Activated CD4-positive, alpha-beta T cell treated with anti-CD3 and anti-CD28 coated beads, Interleukin-2, amount 50 U/mL, for 48 hours (primary cell): ENCODE data around the gene PLEKHG1.

Source experiments
- DNase-seq, 2 experiments: peaks; one replicate each; pipeline ENCODE4 v3.0.0-alpha.2; 2020

The PLEKHG1 gene

GRCh38 chr6:150599199-150600009, at the start of gene PLEKHG1:
Gene PLEKHG1, plus strand, starts transcription at chr6:150599885. Its CDS starts 133,797 bp downstream, at chr6:150733682.
- peak; percentile 57 to 62 for DNase-seq

DNA sequence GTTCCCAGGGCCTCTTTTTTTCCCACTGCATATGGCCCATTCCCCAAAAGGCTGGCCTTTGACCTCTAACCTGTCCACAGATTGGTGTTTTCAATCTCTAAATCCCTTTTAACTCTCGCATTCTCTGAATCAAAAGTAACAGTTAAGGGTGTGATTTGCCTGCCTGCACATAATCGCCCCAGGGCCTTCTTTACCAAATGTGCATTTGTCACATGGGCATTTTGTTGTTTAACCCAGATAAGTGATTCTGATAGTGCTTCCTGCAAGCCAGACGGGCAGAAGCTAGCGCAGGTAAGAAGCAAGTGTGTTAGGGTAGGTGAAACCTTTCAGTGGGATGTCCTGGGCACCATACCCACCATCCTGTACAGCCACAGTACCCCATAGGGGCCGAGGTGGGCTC, 49.4 kb upstream of the PLEKHG1 start:
- no peak for DNase-seq

DNA sequence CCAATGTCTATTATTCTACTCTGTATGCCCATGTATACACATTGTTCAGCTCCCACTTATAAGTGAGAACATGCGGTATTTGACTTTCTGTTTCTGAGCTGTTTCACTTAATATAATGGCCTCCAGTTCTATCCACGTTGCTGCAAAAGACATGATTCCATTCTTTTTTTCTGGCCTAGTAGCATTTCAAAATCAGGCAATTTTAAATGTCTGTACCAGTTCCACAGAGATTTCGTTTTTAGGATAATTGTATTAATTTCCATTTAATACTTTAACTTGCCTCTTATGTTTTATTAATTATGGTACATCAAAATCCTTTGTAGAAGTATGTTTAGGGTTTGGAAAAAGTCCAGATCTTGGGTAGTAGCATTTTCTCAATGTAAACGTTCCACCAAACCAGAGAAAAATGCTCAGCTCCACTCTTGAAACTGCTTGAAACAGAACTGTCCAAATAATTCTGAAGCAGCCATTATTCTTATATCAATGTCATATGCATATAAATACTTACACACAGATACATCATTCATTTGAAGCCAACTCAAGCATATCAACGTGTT, 42.6 kb upstream of the PLEKHG1 start:
- no peak for DNase-seq

- no peak for DNase-seq
Measured at GRCh38 chr6:150560004-150560883, 39.4 kb upstream of the PLEKHG1 start.

- DNase-seq: no peak
Measured at GRCh38 chr6:150560884-150561219, 38.8 kb upstream of the PLEKHG1 start.

GRCh38 chr6:150565945-150566344, 33.7 kb upstream of the PLEKHG1 start:
- no peak for DNase-seq

GRCh38 chr6:150566486-150566885, 33.2 kb upstream of the PLEKHG1 start:
- DNase-seq: no peak

DNA sequence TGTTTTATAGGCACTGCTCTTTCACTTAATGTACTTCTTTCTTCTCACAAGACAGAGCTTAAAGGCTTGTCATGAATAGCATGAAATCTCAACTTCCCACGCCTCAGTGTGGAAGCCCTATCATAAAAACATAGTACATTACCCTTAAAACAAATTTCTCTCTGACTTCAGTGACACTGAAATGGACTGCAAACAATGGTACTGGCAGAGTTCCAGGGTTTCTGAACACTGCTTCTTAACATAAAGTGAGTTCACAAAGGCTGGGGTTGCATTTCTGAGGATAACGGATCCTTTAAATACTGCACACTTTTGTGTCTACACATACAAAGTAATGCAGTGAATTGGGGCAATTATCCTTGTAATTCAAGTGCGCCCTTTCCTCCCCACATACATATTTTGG, 32.3 kb upstream of the PLEKHG1 start:
- DNase-seq: no peak

GRCh38 chr6:150567823-150568383, 31.8 kb upstream of the PLEKHG1 start:
- no peak for DNase-seq

DNA sequence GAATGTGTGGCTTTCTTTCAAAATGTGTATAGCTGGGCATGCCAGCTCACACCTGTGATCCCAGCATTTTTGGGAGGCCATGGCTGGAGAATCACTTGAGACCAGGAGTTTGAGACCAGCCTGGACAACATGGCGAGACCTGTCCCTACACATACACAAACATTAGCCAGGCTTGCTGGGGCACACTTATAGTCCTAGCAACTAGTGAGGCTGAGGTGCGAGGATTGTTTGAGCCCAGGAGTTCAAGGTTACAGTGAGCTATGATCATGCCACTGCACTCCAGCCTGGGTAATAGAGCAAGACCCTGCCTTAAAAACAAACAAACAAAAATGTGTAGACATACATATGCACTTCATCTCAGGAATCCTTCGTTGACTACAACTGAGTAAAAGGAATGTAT, 31.1 kb upstream of the PLEKHG1 start:
- no peak for DNase-seq

GRCh38 chr6:150569161-150569560, 30.5 kb upstream of the PLEKHG1 start:
- DNase-seq: no peak

GRCh38 chr6:150573041-150573681, 26.5 kb upstream of the PLEKHG1 start:
- no peak for DNase-seq

DNA sequence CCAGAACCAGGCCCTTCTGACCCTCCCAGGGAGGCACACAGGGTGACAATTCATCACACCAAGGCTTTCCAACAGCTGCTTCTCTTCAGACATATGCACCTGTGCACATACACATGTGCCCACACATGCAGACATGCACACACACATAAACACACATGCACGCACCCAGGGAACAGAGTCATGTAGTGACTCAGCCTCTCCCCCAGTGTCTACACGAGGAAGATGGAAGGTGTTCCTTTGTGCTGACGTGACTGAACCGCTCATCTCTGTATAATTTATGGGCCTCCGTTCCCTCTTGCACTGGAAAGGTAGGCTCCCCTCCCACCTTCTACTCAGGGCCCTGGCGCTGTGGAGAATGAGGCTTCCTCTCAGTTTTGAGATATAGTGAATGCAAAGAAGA, 23.8 kb upstream of the PLEKHG1 start:
- no peak for DNase-seq

DNA sequence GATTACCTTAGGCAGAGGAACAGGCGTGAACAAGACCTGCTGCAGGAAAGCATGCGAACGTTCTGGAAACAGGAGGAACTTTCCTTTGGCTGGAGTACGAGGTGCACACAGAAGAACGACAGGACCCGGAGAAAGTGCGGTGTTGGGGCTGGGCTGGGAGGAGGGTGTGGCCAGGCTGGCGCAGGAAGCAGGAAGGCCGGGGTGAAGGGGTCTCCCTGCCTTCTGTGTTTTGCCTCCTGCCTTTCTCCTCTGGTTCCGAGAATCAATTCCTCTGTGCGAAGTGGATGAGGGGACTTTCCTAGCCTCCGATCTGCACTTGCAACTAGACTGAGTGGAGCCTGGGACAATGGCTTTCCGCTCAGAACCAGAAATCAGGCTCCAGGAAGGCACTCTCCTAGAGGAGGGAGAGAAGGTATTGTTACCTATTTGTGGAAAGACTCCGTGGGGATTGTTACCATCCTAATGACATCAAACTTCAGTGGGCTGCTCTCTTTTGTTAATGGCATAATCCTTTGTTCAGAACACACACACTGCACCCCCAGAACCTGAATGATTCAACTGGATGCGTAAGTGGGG, 22.9 kb upstream of the PLEKHG1 start:
- DNase-seq: no peak

- no peak for DNase-seq
Measured at GRCh38 chr6:150579611-150580010, 20.1 kb upstream of the PLEKHG1 start.

DNA sequence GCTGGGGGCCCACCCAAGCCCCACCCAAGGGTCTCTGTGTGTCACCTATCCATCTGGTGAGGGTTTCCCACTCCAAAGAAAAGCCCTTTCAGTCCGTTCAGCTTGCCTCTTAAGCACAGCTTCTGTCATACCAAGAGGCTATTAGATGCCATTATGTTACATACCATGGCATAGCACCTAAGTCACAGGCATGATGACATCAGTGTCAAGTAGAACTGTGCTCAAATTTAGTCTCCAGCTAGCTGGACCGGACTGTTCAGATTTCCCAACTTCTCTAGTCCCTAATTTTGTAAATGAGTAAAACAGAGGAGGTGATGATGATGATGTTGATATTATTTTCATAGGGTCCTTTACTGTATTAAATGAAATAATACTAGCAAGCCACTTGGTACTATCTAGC, 19.2 kb upstream of the PLEKHG1 start:
- DNase-seq: no peak

DNA sequence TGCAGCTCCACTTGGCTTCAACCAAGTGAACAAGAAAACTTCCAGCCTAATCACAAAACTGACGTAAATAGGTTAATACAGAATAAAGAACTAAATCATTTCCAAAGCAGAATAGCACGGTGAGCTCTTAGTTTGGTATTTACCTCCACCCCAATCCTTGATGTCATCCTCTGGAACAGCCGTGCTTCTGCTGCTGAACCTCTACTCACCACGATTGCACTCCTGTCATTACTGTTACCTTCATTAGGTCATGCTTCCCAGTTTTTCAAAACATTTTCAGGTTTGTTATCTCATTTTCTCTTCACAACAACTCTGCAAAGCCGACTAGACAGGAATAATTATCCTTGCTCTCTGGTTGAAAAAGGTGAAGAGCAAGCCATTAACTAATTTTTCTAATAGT, 15.6 kb upstream of the PLEKHG1 start:
- no peak for DNase-seq

DNA sequence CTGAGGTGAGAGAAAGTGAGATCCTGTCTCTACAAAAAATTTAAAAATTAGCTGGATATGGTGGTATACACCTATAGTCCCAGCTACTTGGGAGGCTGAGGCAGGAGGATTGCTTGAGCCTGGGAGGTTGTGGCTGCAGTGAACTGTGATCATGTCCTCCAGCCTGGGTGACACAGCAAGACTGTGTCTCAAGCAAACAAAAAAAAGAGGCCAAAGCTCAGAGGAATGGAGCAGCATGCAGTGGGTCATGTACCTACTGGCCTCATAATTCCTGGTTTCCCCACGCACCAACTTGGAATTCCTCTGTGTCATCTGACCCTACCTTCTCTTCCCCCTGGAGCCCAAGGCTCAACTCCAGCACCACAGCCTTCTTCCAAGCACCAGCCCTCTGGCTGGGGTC, 15.1 kb upstream of the PLEKHG1 start:
- no peak for DNase-seq

GRCh38 chr6:150586850-150587359, 12.8 kb upstream of the PLEKHG1 start:
- no peak for DNase-seq

DNA sequence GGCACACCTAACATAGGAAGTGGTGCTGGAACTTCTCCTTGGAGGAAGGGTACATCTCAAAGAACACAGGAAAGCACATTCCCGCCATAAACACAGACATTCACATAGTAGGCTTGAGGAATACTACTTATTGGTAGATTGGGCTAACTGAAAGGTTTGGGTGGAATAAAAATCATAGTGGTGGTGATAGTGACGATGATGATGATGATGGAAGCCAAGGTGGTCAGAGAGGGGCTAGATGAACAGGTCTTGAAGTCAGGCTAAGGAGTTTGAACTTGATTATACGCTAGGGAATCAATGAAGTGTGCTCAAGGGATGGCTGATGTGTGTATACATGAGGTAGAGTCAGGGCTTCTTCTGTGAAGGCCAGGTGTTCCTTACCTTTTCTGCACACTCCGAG, 12.0 kb upstream of the PLEKHG1 start:
- DNase-seq: no peak

- DNase-seq: no peak
Measured at GRCh38 chr6:150588888-150589499, 10.7 kb upstream of the PLEKHG1 start.

DNA sequence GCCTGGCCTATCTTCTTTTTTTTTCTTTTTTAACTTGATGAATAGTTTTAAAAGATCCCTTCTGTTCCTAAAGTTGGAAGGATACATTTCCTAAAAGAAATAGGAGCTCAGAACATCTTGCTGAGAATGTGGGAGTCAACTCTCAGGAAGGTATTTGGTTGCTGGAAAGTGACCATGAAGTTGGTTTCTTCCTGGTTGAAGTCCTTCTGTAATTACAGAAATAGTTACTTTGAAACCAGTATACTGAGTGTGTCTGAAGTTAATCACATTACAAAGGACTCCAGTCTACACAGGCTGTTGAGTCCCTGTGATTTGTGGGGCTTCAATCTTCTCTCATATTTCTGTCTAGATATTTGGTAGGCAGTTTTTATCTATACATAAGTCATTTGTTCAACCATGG, 9.8 kb upstream of the PLEKHG1 start:
- no peak for DNase-seq
